Osteoblast (primary cell): ENCODE measurements around the gene PLPP4. TPM values are rescaled to one million over a fixed set of nuclear protein-coding genes. Genes with fewer than 3 reads are reported as not detected.

Experiments
- DNase-seq: peaks from one replicate; pipeline ENCODE4 v3.0.0; 2011; ENCODE audit warnings: low spot score, mixed read lengths; ENCODE audit not compliant: insufficient read length; ENCODE audit errors: missing footprints
- H2AFZ ChIP-seq: 2 replicates; pipeline ENCODE4 v1.6.0; 2011; ENCODE audit warnings: mild to moderate bottlenecking, low read length
- H3K27ac ChIP-seq: 2 replicates; pipeline ENCODE4 v1.5.1; 2011; ENCODE audit warnings: mild to moderate bottlenecking, low read depth, low read length, moderate library complexity
- H3K27me3 ChIP-seq: 2 replicates; pipeline ENCODE4 v1.6.0; 2012; ENCODE audit warnings: mild to moderate bottlenecking, control low read depth, inconsistent platforms, low read length, moderate library complexity; ENCODE audit not compliant: insufficient read depth
- H3K36me3 ChIP-seq: 2 replicates; pipeline ENCODE4 v1.5.1; 2011; ENCODE audit warnings: mild to moderate bottlenecking, low read length, control low read depth, moderate library complexity; ENCODE audit not compliant: insufficient read depth
- H3K4me1 ChIP-seq: 2 replicates; pipeline ENCODE4 v1.5.1; 2011; ENCODE audit warnings: mild to moderate bottlenecking, low read length, control low read depth, moderate library complexity; ENCODE audit not compliant: insufficient read depth
- H3K4me2 ChIP-seq: 2 replicates; pipeline ENCODE4 v1.6.0; 2011; ENCODE audit warnings: mild to moderate bottlenecking, low read length; ENCODE audit not compliant: insufficient read depth
- H3K4me3 ChIP-seq: fragments of 200-600 bp; sonication (generic); 3 replicates; pipeline ENCODE4 v1.5.1; 2012; ENCODE audit warnings: mild to moderate bottlenecking, low read length, inconsistent platforms; ENCODE audit not compliant: insufficient read depth
- H3K79me2 ChIP-seq: 2 replicates; pipeline ENCODE4 v1.6.0; 2012; ENCODE audit warnings: mild to moderate bottlenecking, low read length, control low read depth, inconsistent platforms; ENCODE audit not compliant: insufficient read depth
- H3K9me3 ChIP-seq: 2 replicates; pipeline ENCODE4 v1.5.1; 2011; ENCODE audit warnings: low read depth, low read length, control low read depth
- H4K20me1 ChIP-seq: 2 replicates; pipeline ENCODE4 v1.6.0; 2012; ENCODE audit warnings: mild to moderate bottlenecking, low read length, control low read depth; ENCODE audit not compliant: insufficient read depth
- CTCF ChIP-seq: IDR thresholded peaks from 2 replicates; pipeline ENCODE4 v1.5.1; 2011; ENCODE audit warnings: mild to moderate bottlenecking, low read depth, low read length, moderate library complexity; ENCODE audit errors: extremely low read depth
- total RNA-seq: library from RNA; depleted of rRNA; stranded (reverse); fragments of >200 nt; gene quantifications from 2 replicates; pipeline ENCODE4 v1.2.3, GENCODE V29; 2012

Gene PLPP4
- total RNA-seq, 1 donor, result 8.0 TPM

GRCh38 chr10:120455004-120455403 lies 2.0 kb upstream of the PLPP4 start:
- Histone ChIP-seq H3K79me2 (no peaks in the 10 kb centered on the region), H3K9me3 (no peaks in the 10 kb centered on the region), H3K4me2 (no peak overlapping the region), H3K4me1 (peaks cover 13% of the 10 kb centered on the region), H2AFZ (no peak overlapping the region), H3K27ac (no peak overlapping the region), H4K20me1 (no peaks in the 10 kb centered on the region), H3K36me3 (no peaks in the 10 kb centered on the region), H3K4me3 (no peak overlapping the region), H3K27me3 (no peaks in the 10 kb centered on the region)
- no peak for TF ChIP-seq CTCF
- DNase-seq, result no peak

GRCh38 chr10:120455606-120456005 lies 1.4 kb upstream of the PLPP4 start:
- Histone ChIP-seq H2AFZ (no peak overlapping the region), H3K27me3 (no peaks in the 10 kb centered on the region), H3K79me2 (no peaks in the 10 kb centered on the region), H3K4me2 (no peak overlapping the region), H3K36me3 (no peaks in the 10 kb centered on the region), H3K9me3 (no peaks in the 10 kb centered on the region), H3K4me1 (peaks cover 19% of the 10 kb centered on the region), H4K20me1 (no peaks in the 10 kb centered on the region), H3K27ac (no peak overlapping the region), H3K4me3 (no peak overlapping the region)
- DNase-seq, result no peak
- no peak for TF ChIP-seq CTCF

- H3K4me2 ChIP-seq, result peak overlapping the region; percentile 92
- peak; percentile 75 for DNase-seq
- H3K9me3 ChIP-seq, result no peaks in the 10 kb centered on the region
- H3K4me3 ChIP-seq, result peak overlapping the region; percentile 77
- peaks cover 25% of the 10 kb centered on the region for H3K4me1 ChIP-seq
- H3K36me3 ChIP-seq, result no peaks in the 10 kb centered on the region
- H2AFZ ChIP-seq, result peak overlapping the region; percentile 73
- no peak overlapping the region for H3K27ac ChIP-seq
- no peaks in the 10 kb centered on the region for H4K20me1 ChIP-seq
- no peak for TF ChIP-seq CTCF
- H3K79me2 ChIP-seq, result peaks cover under 1% of the 10 kb centered on the region
- H3K27me3 ChIP-seq, result no peaks in the 10 kb centered on the region
Observed at GRCh38 chr10:120456143-120456625, 843 bp upstream of the PLPP4 start.

GRCh38 chr10:120457431-120458172 lies 575 bp downstream of the PLPP4 start:
- peak overlapping the region; percentile 77 for H3K4me3 ChIP-seq
- H3K9me3 ChIP-seq, result no peaks in the 10 kb centered on the region
- peak; percentile 85 for DNase-seq
- peak overlapping the region; percentile 62 for H2AFZ ChIP-seq
- H3K4me1 ChIP-seq, result peaks cover 32% of the 10 kb centered on the region
- TF ChIP-seq CTCF, result no peak
- H4K20me1 ChIP-seq, result no peaks in the 10 kb centered on the region
- peaks cover 8% of the 10 kb centered on the region for H3K79me2 ChIP-seq
- H3K27ac ChIP-seq, result no peak overlapping the region
- H3K4me2 ChIP-seq, result peak overlapping the region; percentile 92
- H3K27me3 ChIP-seq, result no peaks in the 10 kb centered on the region
- H3K36me3 ChIP-seq, result no peaks in the 10 kb centered on the region
